ENCODE data around the gene IFFO2.

The IFFO2 gene

DNA sequence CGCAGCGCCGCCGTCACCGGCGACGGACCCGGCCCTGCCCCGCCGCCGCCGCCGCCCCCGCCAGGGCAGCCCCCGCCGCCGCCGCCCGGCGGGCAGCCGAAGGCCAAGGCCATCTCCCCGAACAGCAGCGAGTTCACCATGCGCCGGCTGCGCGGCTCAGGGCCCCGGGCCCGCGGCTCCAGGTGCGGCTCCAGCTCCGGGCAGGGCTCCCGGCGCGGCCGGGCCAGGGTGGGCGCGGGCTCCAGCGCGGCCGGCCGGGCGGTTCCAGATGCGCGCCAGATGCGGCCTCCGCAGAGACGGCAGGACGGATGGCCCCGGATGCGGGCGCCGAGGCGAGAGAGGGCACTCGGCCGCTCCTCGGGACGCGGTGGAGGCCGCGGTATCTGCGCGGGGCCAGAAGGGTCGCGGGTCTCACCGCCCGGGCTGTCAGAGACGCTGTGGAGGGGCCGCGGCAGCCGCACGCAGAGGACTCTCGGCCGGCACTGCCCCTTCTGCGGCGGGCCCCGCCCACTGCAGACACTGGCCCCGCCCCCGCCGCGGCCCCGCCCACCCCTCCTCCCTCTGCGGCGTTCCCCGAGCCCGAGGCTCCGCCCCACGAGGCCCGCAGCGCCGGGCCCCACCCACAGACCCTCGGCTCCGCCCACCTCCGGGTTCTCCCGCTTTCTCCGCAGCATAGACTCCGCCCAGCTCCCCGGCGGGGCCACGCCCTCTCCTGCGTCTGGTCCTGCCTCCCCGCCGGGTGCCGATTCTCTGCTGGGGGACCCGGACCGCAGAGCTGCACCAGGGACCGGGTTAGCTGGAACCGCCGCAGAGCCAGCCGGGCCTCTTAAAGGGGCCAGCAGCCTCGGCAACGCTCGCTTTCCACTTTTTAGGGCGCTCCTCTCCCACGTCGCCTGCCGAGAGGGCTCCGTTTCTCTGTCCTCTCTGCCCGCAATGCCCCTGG lies at the start of gene IFFO2:
Gene IFFO2 (minus strand): TSS at position 484 of the 943 bp plus-strand sequence. CDS start 344 bp downstream, at position 140.
- no peak for DNase-seq

DNA sequence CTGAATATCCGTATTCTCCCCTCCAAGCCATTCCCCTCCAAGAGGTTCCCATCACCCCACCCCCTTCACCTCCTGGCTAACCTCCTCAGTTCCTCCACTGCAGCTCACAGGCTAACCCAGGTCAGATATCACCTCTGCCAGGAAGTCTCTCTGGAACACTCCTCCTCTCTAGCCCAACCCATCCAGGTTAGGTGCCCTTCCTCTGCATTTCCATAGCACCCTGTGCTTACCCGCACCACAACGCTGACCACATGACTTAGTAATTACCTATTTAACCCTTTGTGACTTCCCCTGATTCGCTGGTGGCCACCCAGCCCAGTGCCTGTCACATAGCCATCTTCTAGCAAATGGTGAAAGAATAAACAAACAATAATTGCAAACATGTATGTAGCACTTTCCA lies 49.5 kb upstream of the IFFO2 start:
- no peak for DNase-seq

DNA sequence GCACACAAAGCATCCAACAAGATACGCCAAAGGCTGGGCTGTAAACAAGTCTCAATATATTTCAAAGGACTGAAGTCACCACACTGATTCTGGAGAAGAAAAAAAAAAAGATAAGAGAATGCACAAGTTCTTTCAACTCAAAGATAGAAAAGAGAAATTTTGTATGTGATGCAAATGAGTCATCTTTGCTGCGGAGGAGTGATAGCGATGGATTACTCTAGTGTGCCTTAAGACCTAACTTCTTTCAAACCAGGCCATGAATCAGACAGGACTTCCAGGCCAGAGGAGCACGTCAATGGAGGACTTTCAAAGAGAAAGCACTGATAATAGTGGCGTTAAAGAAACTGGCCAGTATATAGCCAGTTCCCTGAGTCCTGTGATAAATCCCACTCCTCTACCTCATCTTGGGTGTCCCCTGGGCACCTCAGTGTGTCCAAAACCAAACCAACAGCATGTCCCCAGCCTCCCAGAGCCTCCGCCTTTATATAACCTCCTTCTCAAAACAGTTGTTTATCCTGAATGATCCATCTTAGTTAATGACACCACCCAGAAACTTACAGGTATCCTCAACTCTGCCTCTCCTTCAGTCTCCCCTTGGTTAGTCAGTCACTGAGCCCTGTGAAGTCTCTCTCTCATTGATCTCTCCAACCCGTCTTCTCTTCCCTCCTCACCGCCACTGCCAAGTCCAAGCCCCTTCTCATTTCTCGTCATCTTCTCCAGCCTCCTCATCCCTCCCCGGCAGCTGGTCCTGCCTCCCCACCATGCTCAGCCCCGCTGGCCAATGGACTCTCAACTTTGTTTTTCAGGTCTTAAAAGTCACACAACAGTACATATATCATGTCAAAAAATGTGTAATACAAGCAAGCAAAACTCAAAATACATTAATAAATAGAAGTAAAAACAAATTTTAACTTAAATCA lies 47.2 kb upstream of the IFFO2 start:
- no peak for DNase-seq

DNA sequence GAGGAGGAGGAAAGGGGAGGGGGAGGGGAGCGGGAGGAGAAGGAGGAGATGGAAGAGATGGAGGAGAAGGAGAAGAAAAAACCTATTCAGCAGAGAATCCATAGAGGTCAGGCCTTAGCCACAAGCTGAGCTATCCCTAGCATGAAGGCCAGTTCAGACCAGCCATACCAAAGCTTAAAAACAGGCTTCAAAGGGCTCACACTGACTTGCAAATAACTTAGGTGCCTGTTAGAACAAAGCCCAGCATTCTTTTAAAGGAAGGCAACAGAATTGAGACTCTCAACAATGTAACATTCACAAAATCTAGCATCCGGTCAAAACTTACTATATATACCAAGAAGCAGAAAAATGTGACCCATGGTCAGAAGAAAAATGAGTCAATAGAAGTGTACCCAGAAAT lies 43.6 kb upstream of the IFFO2 start:
- no peak for DNase-seq

DNA sequence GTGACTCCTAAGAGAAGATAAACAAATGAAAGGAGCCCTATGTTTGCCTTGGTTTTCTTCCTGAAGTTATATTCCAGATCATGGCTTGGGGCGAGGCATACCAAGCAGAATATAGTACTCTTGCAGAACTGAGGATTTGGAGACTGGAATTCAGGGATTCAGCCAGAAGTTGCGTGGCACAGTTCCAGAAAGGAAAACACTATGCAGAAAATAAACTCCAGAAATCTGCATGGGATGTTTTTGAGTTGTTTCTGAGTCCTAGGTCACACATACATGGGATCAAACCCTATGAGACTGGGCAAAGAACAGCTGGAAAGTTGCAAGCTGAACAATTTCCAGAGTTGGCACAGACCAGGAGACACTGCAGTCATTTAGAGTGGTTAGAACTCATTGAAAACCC lies 42.9 kb upstream of the IFFO2 start:
- no peak for DNase-seq

DNA sequence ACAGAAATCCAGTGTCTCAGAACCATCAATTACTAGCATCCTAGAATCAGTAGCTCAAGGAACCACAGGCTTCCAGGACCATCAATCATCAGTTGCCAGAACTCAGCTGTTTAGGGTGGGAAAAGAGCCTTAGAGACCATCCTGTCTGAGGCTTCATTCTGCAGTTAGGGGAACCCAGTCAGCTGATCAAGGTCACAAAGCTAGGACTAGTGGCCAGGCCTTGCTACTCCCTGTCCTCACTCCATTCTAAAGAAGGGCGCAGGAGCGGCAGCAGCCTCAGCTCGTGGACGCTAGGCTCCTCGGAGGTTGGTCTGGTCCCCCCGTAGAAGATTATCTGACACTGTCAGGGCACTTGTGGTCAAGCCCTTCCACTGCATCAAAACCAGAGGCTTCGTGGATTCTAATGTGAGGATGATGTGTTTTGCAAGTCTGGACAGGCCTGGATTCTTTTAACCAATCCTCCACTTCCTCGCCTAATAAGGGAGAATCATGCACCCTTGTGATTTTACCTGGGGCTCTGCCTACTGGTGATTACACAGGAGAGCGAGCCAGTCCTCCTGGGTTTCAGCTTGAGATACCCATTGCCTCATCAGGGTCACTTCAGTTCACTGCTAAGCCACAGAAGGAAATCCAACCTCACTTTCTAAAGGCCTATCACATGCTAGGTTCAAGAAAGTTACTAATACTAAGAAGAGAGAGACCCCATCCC lies 41.7 kb upstream of the IFFO2 start:
- DNase-seq, result no peak

DNA sequence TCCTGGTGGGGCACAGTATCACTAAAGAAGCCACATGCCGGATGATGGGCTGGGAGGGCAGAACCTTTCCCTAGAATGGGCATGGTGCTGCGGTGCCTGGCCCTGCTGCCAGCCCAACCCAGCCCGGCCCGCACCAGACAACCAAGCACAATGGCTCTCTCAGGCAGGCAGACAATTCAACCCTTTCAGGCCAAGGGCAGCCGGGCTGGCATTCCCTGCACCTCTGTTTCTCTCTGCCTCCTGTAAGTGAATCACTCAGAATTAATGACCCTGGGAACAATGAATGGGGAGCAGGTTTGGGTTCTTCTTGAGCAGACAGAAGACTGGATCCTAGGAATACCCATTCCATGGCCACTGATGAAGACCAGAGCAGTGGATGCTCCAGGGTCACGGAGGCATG lies 41.0 kb upstream of the IFFO2 start:
- no peak for DNase-seq

DNA sequence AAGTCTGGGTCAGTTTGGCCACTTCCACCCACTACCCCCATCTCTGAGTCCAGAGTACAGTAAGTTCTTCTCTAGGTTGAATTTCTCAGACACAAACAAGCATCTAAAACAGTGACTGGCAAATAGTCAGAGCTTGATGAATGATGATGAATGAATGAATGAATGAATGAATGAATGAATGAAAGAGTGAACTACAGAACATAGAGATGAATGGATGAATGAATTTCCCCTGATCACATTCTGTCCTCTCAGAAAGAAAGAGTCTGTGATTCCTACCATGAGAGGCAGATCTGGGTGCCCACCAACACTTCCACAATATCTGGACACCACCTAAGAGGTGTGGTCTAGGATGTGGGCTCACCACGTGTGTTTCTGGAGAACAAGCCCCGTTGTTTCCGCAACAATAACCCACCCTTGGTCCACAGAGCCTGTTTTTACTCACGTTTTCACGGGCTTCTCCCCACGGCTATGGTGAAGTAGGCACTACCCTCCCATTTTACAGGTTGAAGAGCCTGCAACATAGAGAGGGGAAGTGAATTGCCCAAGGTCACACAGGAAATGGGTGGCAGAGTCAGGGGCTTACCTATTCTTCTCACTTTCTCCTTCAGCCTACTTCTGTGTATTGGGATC lies 40.2 kb upstream of the IFFO2 start:
- no peak for DNase-seq

DNA sequence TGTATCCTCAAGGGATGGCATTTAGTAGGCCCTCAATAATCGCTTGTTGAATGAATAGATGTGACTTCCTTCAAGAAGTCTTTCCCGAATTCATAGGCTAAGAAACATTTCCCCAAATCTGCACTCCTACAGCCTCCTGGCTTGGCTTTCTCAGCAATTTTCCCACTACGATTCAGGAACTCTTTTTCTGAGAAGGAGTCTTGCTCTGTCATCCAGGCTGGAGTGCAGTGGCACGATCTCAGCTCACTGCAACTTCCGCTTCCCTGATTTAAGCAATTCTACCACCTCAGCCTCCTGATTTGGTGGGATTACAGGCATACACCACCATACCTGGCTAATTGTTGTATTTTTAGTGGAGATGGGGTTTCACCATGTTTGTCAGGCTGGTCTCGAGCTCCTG lies 37.9 kb upstream of the IFFO2 start:
- no peak for DNase-seq

DNA sequence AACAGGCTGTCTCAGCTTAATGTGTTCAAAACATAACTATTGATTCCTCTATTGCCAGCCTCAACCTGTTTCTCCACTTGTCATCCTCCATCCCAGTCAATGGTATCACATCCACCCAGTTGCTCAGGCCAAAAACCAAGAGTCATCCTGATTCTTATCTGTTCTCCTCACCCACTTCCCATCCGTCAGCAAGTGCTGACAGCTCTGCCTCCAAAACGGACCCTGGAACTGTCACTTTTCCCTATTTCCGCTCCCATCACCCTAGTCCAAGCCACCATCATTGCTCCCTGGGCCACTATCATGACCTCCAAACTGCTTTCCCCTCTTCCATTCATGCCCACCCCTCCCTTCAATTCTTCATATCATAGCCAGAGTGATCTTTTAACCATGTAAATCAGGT lies 36.2 kb upstream of the IFFO2 start:
- DNase-seq, result no peak

DNA sequence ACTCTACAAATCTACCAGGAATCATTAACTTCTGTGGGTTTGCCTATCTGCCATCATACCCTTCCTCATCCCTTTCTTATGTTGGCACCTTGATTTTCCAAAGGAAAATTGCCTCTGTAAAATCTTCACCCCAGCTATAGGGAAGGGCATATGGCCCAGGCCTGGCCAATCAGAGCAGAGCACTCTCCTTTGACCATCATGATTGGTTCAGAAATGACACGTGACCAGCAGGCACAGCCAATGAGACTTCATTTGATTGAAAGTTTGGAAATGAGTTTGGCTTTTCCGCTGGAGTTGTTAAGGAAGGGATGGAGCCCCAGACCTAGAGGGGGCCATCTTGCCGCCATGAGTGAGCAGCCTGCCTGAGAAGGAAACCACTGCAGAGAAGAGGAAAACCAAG lies 35.1 kb upstream of the IFFO2 start:
- DNase-seq, result no peak

DNA sequence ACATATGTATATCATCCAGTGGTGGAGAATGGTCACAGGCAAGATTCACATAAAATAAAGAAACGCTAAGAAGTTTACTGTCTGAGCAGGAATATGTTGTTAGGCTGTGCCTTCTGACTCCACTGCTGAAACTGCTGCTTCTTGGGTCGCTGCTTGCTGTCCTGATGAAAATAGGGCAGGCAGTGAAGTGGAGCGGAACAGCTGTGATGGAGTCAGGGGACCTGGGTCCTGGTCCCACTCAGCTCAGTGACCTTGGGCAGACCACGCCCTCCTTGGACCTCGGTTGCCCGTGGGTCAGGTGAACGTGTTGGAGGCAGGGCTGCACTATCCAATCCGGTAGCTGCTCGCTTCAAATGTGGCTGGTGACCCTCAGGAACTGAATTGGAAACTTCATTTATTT lies 33.4 kb upstream of the IFFO2 start:
- DNase-seq, result no peak

DNA sequence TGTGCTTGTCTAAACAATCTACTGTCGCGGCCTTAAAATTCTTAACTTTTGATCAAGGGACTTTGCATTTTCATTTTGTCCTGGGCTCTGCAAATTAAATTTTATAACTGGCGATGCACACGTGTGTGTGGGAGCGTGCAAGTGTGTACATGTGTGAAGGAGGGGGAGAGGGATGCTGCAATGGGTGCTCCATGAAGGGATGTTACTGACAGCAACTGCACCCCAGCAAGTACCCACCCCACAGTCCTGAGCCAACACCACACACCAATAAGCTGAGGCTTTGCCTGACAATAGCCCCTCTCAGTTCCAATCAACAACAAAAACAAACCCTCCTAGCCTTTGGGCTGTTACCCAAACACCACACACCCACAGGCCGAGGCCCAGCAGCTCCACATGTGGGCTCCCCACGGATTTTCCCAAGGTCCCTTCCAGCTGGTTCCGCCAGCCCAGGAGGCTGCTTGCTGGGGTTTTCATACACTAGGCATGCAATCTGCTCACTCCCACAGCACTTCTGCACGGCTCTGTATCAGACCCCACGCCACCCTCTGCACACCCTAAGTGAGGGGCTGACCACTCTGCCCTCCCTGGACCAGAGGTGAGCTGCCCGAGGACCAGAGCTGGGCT lies 32.8 kb upstream of the IFFO2 start:
- DNase-seq, result no peak

DNA sequence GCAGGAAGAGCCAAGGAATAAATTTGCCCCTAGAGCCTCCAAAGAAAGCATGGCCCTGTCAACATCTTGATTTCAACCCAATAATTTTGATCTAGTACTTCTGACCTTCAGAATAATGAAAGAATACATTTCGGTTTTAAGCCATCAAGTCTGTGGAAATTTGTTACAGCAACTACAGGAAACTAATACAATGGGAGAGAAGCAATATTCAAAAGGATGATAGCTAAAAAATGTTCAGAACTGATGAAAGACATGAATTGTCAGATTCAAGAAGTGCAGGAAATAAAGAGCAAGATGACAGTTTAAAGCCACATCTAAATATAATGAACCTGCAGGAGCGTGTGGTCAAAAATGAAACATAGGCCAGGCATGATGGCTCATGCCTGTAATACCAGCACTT lies 24.8 kb upstream of the IFFO2 start:
- no peak for DNase-seq

DNA sequence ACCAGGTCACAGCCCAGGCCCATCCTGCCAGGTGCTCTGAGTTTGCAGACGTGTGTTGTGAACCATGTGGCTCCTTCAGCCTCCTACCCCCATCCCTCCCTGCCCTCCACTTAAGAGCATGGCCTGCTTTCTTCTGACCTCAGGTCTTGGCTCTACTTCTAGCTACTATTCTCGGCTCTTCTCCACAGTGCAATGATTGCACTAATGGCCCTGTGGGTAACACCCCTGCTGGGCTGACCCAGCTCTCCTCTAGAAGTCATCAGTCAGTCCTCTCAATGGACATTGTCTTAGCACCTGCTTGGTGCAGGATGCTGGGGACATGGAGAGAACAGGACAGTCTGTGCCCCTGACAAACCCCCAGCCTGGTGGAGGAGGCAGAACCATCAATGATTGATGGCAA lies 22.2 kb upstream of the IFFO2 start:
- DNase-seq, result no peak

DNA sequence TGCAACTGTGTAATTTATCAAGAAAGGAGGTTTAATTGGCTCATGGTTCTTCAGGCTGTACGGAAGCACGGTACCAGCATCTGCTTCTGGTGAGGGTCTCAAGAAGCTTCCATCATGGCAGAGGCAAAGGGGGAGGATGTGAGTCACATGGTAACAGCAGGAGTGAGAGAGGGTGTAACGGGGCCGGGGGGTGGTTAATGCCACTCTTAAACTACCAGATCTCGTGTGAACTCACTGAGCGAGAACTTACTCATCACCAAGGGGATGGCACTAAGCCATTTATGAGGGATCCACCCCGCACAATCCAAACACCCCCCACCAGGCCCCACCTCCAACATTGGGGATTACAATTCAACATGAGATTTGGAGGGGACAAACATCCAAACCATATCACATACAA lies 21.0 kb upstream of the IFFO2 start:
- DNase-seq, result no peak

DNA sequence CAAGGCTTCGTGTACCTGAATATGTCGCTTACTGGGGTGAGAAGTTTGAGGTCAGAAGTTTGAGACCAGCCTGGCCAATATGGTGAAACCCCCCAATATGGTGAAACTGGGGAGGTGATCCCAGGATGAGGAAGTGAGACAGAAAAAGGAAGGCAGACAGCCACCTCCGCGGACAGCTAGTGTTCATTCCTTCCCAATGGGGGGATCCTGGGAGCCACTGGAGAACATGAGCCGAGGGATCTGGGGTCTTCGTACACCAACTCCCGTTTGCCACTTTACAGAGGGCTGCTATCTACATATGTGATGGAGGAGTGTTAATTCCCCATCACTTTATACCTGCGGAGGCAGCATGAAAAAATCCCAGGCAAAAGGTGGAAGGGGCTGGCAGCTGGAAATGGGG lies 19.6 kb upstream of the IFFO2 start:
- no peak for DNase-seq

DNA sequence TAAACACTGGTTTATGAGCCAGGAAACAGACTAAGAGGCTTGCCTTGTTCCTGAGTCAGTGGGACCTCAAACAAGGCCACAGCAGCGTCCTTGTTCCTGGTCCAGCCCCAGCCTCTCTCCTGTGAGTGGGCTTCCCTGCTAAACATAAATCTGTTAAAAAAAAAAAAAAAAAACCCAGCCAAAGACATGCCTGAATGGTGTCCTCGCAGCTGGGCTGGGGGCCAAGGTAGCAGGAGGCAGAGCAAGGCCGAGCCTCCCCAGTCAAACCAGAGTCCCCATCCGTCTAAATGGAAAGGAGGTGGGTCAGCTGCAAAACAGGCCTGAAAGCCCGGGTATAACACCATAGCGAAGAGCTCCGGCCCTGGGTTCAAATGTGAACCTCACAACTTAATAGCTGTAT lies 18.1 kb upstream of the IFFO2 start:
- DNase-seq, result no peak

DNA sequence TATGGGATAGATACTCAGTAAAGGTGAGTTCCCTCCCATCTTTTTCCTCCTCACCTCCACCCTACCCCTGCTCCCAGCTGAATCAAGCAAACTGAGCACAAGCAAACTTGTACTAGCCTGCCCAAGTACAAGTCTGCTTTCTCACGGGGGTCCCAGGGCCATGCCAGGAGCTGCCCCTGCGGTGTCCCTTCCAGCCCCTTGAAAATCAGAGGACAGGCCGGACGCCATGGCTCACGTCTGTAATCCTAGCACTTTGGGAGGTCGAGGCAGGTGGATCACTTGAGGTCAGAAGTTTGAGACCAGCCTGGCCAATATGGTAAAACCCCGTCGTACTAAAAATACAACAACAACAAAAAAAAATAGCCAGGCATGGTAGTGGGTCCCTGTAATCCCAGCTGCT lies 17.5 kb upstream of the IFFO2 start:
- DNase-seq, result no peak

DNA sequence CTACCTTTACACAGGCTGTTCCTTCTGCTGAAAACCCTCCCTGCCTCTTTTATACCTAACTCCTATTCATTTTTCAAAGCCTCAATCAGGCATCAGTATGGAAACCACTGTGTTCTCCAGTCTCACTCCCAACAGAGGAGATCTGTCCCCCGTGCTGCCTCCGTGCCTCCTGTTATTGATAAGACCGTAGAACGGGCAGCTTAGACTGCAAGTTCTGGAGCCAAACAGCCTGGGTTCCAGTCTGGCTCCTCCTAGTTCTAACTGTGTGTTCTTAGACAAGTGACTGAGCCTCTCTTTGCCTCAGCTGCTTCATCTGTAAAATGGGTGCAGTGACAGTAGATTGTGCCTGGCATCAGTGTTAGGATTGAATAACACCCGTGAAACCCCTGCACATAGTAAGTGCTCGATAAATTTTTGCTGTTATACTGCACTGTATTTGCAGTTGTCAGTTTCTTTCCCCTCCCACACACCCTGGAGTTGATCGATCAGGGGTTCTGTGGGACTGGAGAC lies 17.0 kb upstream of the IFFO2 start:
- no peak for DNase-seq

DNA sequence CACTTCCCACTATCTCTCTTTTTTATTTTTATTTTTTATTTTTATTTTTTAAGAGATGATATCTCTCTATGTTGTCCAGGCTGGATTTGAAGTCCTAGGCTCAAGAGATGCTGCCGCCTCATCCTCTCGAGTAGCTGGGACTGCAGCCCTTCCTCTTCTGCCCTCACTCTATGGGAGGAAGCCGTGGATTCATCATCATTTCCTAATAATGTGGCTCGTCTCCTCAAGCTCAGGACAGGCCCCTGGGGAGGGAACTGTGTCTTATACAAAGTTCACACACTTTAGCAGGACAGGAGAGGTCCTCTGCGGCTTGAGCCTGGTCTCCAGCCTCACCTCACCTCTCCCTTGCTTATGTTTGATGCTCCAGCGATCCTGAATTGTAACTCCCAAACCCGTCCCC lies 16.5 kb upstream of the IFFO2 start:
- DNase-seq, result no peak

DNA sequence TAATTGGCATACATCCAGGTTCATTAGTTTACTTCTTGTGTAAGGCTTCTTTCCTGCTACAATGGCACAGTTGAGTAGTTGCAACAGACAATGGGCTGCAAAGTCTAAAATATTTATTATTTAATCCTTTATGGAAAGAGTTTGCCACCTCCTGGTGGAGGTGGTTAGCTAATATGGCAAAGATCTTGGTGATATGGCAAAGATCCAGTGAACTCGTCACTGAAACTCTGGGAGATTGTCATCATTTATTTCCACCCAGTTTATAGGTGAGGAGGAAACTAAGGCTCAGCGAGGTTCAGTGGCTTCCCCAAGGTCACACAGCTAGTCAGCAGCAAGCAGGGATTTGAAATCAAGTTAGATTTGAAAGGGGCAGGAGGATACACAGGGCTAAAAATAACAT lies 16.1 kb upstream of the IFFO2 start:
- no peak for DNase-seq
